CD8-positive, alpha-beta memory T cell (primary cell): ENCODE data around the gene NFIC. TPM values are rescaled to one million over a fixed set of nuclear protein-coding genes. Genes with fewer than 3 reads are reported as not detected.
"Not testable (repeated sequence)": the region's sequence is repeated elsewhere in the genome, so short reads cannot be mapped to it uniquely, and the experiment has no call there.

Experiments used
- CTCF ChIA-PET: fragments of 350-600 bp; sonication (Branson Sonifier 250); formaldehyde crosslinking; loops from one replicate; lab custom pipeline; 2021; ENCODE audit warnings: antibody characterized with exemption; lab: Charles Lee
- POLR2A ChIA-PET: fragments of 350-600 bp; sonication (Branson Sonifier 250); formaldehyde crosslinking; loops from one replicate; lab custom pipeline; 2021; ENCODE audit warnings: antibody characterized with exemption; lab: Charles Lee
- DNase-seq, 5 donors: peaks; one replicate each; pipeline versions ENCODE4 v3.0.0 to v3.0.0-alpha.2; 2020 to 2022; ENCODE audit warnings: mixed read lengths in 1 of 5
- H3K27ac ChIP-seq: one replicate; pipeline ENCODE4 v1.7.0; 2013; ENCODE audit warnings: low read depth, mild to moderate bottlenecking, low read length, moderate library complexity
- H3K27me3 ChIP-seq: 2 replicates; pipeline ENCODE4 v1.7.0; 2013; ENCODE audit warnings: low read length, mild to moderate bottlenecking; ENCODE audit not compliant: insufficient read depth, poor library complexity, severe bottlenecking
- H3K36me3 ChIP-seq: 2 replicates; pipeline ENCODE4 v1.7.0; 2013; ENCODE audit warnings: mild to moderate bottlenecking, low read length, moderate library complexity; ENCODE audit not compliant: insufficient read depth
- H3K4me1 ChIP-seq: 2 replicates; pipeline ENCODE4 v1.7.0; 2013; ENCODE audit warnings: mild to moderate bottlenecking, low read length, moderate library complexity; ENCODE audit not compliant: insufficient read depth
- H3K4me3 ChIP-seq: 2 replicates; pipeline ENCODE4 v1.7.0; 2013; ENCODE audit warnings: mild to moderate bottlenecking, low read length
- H3K9me3 ChIP-seq: 2 replicates; pipeline ENCODE4 v1.7.0; 2013; ENCODE audit warnings: mild to moderate bottlenecking, low read length
- H3K27ac Mint-ChIP-seq, 8 donors: one replicate each; pipeline ENCODE4 v1.8.0; 2020 to 2021; ENCODE audit warnings: mixed read lengths in 8 of 8, mild to moderate bottlenecking in 6 of 8, inconsistent platforms in 3 of 8, moderate library complexity in 3 of 8
- H3K27me3 Mint-ChIP-seq, 2 donors: one replicate each; pipeline ENCODE4 v1.8.0; 2020 to 2021; ENCODE audit warnings: mixed read lengths in 2 of 2, mild to moderate bottlenecking in 1 of 2, moderate library complexity in 1 of 2
- H3K36me3 Mint-ChIP-seq, 3 donors: one replicate each; pipeline ENCODE4 v1.8.0; 2020 to 2021; ENCODE audit warnings: mixed read lengths in 3 of 3, inconsistent platforms in 1 of 3, mild to moderate bottlenecking in 1 of 3
- H3K4me1 Mint-ChIP-seq, 3 donors: one replicate each; pipeline ENCODE4 v1.8.0; 2020 to 2021; ENCODE audit warnings: mixed read lengths in 3 of 3, inconsistent platforms in 1 of 3, mild to moderate bottlenecking in 1 of 3
- H3K4me3 Mint-ChIP-seq, 7 donors: one replicate each; pipeline ENCODE4 v1.8.0; 2020 to 2021; ENCODE audit warnings: mixed read lengths in 7 of 7, mild to moderate bottlenecking in 6 of 7, moderate library complexity in 4 of 7, inconsistent platforms in 2 of 7
- H3K9me3 Mint-ChIP-seq, 5 donors: one replicate each; pipeline ENCODE4 v1.8.0; 2020 to 2022; ENCODE audit warnings: mixed read lengths in 5 of 5, mild to moderate bottlenecking in 3 of 5, moderate library complexity in 2 of 5, inconsistent platforms in 1 of 5
- polyA plus RNA-seq: library from polyadenylated mRNA; unstranded; fragments of 300-500 nt; fragmentation: Illumina TruSeq; gene quantifications from one replicate; pipeline ENCODE4 v1.2.3, GENCODE V29; 2021
- total RNA-seq, 2 experiments: library from RNA; stranded (reverse); gene quantifications; one replicate each; pipeline ENCODE4 v1.2.3, GENCODE V29; 2021

NFIC gene
- total and polyA plus RNA-seq, 3 experiments from 2014 or later = 16.1 to 19.4 (median 17.8) TPM

DNA sequence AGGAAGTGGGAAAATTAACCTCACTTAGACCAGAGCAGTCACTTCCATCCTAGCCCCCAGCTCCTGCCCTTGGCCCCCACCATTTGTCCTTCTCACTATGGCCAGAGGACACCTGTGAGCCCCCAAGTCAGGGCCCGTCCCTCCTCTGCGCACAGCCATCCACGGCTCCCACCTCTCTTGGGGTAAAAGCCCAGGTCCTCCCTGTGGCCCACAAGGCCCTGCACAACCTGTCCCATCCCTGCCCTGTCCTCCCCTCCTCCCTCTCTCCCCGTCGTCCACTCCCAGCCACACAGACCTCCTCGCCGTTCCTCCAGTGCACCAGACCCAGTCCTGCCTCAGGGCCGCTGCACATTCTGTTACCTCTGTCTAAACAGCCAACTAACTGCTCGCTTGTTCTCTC, 60.0 kb downstream of the NFIC start:
- Histone ChIP-seq H3K36me3 (no peaks in the 10 kb centered on the region), H3K9me3 (no peaks in the 10 kb centered on the region), H3K27me3 (no peaks in the 10 kb centered on the region), H3K27ac (no peak overlapping the region), H3K4me1 (no peaks in the 10 kb centered on the region), H3K4me3 (no peak overlapping the region)
- no peak for DNase-seq
- Mint-ChIP-seq H3K9me3 (no peaks in the 10 kb centered on the region), H3K36me3 (peaks cover 0 to 15% (median 0%) of the 10 kb centered on the region in 3 donors), H3K27ac (peak overlapping the region in 1 of 8 donors; percentile 50), H3K4me3 (no peak overlapping the region), H3K4me1 (no peaks in the 10 kb centered on the region), H3K27me3 (no peaks in the 10 kb centered on the region)
- ChIA-PET CTCF (interaction anchor here (0.7 to 1.2 kb wide), 2 partner anchors 13 to 54 kb away, joined by 3 read pairs; no protein-coding TSS in a partner anchor), POLR2A (no interaction called here)

DNA sequence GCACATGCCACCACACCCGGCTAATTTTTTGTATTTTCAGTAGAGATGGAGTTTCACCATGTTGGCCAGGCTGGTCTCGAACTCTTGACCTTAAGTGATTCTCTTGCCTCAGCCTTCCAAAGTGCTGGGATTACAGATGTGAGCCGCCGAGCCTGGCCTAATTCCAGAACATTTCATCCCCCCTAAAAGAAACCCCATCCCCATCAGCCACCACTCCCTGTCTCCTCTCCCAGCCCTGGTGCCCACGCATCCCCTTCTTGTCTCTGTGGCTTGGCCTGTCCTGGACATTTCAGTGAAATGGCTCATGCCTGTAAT, 63.9 kb downstream of the NFIC start:
- CTCF ChIA-PET = interaction anchor here (0.7 to 7.8 kb wide), 13 partner anchors 8 to 126 kb away, joined by 3 to 88 read pairs (median 5); no protein-coding TSS in a partner anchor
- not testable (repeated sequence) for H3K9me3 Mint-ChIP-seq

GRCh38 chr19:3431760-3432397, 65.5 kb downstream of the NFIC start:
- ChIA-PET CTCF (interaction anchor here (0.7 to 7.8 kb wide), 5 partner anchors 11 to 955 kb away, joined by 3 to 88 read pairs (median 3); no protein-coding TSS in a partner anchor), POLR2A (interaction anchor here (0.6 to 0.7 kb wide), 2 partner anchors 96 to 1823 kb away, joined by 3 to 6 read pairs; no protein-coding TSS in a partner anchor)
- Histone ChIP-seq H3K9me3 (no peaks in the 10 kb centered on the region), H3K4me1 (peaks cover 12% of the 10 kb centered on the region), H3K4me3 (no peak overlapping the region), H3K27me3 (no peaks in the 10 kb centered on the region), H3K27ac (no peak overlapping the region), H3K36me3 (no peaks in the 10 kb centered on the region)
- Mint-ChIP-seq H3K36me3 (peaks cover 0 to 16% (median 2%) of the 10 kb centered on the region in 3 donors), H3K27me3 (no peaks in the 10 kb centered on the region), H3K4me1 (peaks cover 14 to 17% (median 14%) of the 10 kb centered on the region in 3 donors), H3K27ac (peak overlapping the region in 3 of 8 donors; percentile 12 to 84 (median 69)), H3K4me3 (no peak overlapping the region), H3K9me3 (no peaks in the 10 kb centered on the region)
- DNase-seq = no peak

More for the DNA sequence above, 63.9 kb downstream of the NFIC start:
- not testable (repeated sequence) for H3K27me3 ChIP-seq, H3K4me1 ChIP-seq, H3K27me3 Mint-ChIP-seq, H3K4me3 ChIP-seq, H3K27ac Mint-ChIP-seq, DNase-seq, H3K36me3 ChIP-seq, H3K27ac ChIP-seq, H3K4me3 Mint-ChIP-seq, H3K9me3 ChIP-seq
- POLR2A ChIA-PET = interaction anchor here (0.8 kb wide), 1 partner anchor 526 kb away, joined by 5 read pairs; no protein-coding TSS in a partner anchor
- peaks cover 10 to 12% (median 10%) of the 10 kb centered on the region in 3 donors for H3K4me1 Mint-ChIP-seq
- H3K36me3 Mint-ChIP-seq = peaks cover 0 to 21% (median 2%) of the 10 kb centered on the region in 3 donors

DNA sequence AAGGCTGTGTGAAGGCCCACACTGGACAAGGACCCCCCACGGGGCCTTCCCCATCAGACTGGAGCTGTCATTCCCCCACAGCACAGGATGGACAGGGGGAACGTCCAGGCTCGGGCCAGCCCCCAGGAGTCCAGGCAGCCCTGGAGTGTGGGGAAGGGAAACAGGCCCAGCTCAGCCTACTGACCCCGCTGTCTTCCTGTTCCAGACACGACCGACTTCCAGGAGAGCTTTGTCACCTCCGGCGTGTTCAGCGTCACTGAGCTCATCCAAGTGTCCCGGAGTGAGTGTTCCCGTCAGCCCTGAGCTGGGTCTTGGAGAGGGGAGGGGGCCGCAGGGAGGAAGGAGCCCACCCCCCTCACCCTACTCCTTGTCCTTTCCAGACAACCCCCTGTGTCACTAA, 66.9 kb downstream of the NFIC start:
- Histone ChIP-seq H3K9me3 (no peaks in the 10 kb centered on the region), H3K4me1 (peaks cover 12% of the 10 kb centered on the region), H3K4me3 (no peak overlapping the region), H3K36me3 (no peaks in the 10 kb centered on the region), H3K27me3 (no peaks in the 10 kb centered on the region), H3K27ac (no peak overlapping the region)
- peaks cover 0 to 17% (median 2%) of the 10 kb centered on the region in 3 donors for H3K36me3 Mint-ChIP-seq
- peak overlapping the region in 1 of 7 donors; percentile 95 for H3K4me3 Mint-ChIP-seq
- H3K27me3 Mint-ChIP-seq = no peaks in the 10 kb centered on the region
- POLR2A ChIA-PET = no interaction called here
- H3K27ac Mint-ChIP-seq = no peak overlapping the region
- no peak for DNase-seq
- peaks cover 14 to 17% (median 16%) of the 10 kb centered on the region in 3 donors for H3K4me1 Mint-ChIP-seq
- H3K9me3 Mint-ChIP-seq = no peaks in the 10 kb centered on the region
- CTCF ChIA-PET = interaction anchor here (7.8 kb wide), 1 partner anchor 105 kb away, joined by 88 read pairs; no protein-coding TSS in a partner anchor

DNA sequence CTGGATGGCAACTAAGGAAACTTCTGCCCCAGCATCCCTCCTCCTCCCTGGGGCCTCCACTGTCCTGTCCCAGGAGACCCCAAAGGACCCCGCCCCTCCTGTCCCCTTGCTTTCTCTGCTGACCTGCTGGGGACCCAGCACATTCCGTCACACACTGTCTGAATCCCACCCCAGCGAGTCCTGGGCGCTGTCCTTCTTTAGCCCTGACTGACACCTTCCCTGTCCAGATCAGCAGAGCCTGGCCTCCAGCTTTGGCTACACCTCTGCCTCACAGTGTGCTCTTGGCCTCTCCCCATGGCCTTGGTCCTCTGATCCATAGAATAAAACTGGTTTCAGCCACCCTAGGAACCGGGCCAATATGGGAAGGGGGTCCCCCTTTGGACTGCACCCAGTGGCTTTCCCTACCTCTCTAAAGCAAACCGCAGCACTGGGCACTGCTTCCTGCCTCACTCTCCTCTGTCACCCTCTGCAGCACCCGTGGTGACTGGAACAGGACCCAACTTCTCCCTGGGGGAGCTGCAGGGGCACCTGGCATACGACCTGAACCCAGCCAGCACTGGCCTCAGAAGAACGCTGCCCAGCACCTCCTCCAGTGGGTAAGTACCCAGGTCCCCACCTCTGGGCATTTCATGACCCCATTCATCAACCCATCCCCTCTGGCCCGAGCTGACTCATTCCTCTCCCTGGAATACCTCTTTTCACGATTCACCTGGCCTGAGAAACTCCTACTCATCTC, 67.6 kb downstream of the NFIC start:
- Mint-ChIP-seq H3K4me3 (peak overlapping the region; percentile 87 to 99 (median 98)), H3K9me3 (no peaks in the 10 kb centered on the region), H3K27ac (peak overlapping the region; percentile 90 to 100 (median 99)), H3K27me3 (no peaks in the 10 kb centered on the region), H3K36me3 (peaks cover 0 to 17% (median 2%) of the 10 kb centered on the region in 3 donors), H3K4me1 (peaks cover 14 to 17% (median 16%) of the 10 kb centered on the region in 3 donors)
- Histone ChIP-seq H3K27ac (peak overlapping the region; percentile 87), H3K4me3 (peak overlapping the region; percentile 92), H3K4me1 (peaks cover 12% of the 10 kb centered on the region), H3K9me3 (no peaks in the 10 kb centered on the region), H3K27me3 (no peaks in the 10 kb centered on the region), H3K36me3 (no peaks in the 10 kb centered on the region)
- ChIA-PET CTCF (interaction anchor here (7.8 kb wide), 1 partner anchor 106 kb away, joined by 88 read pairs; no protein-coding TSS in a partner anchor), POLR2A (no interaction called here)
- no peak for DNase-seq

GRCh38 chr19:3434630-3435553, 68.5 kb downstream of the NFIC start:
- ChIA-PET CTCF (interaction anchor here (7.8 kb wide), 1 partner anchor 107 kb away, joined by 88 read pairs; no protein-coding TSS in a partner anchor), POLR2A (interaction anchor here (0.6 kb wide), 2 partner anchors 58 to 882 kb away, joined by 3 to 7 read pairs; no protein-coding TSS in a partner anchor)
- H3K27ac Mint-ChIP-seq = peak overlapping the region; percentile 90 to 100 (median 99)
- H3K36me3 ChIP-seq = no peaks in the 10 kb centered on the region
- peak; percentile 90 to 97 (median 94) for DNase-seq
- no peaks in the 10 kb centered on the region for H3K27me3 ChIP-seq
- H3K4me1 Mint-ChIP-seq = peaks cover 14 to 18% (median 16%) of the 10 kb centered on the region in 3 donors
- H3K4me1 ChIP-seq = peaks cover 12% of the 10 kb centered on the region
- H3K9me3 ChIP-seq = no peaks in the 10 kb centered on the region
- peaks cover 0 to 17% (median 2%) of the 10 kb centered on the region in 3 donors for H3K36me3 Mint-ChIP-seq
- peak overlapping the region; percentile 87 to 99 (median 98) for H3K4me3 Mint-ChIP-seq
- H3K4me3 ChIP-seq = peak overlapping the region; percentile 92
- no peaks in the 10 kb centered on the region for H3K9me3 Mint-ChIP-seq
- H3K27me3 Mint-ChIP-seq = no peaks in the 10 kb centered on the region
- peak overlapping the region; percentile 87 for H3K27ac ChIP-seq

DNA sequence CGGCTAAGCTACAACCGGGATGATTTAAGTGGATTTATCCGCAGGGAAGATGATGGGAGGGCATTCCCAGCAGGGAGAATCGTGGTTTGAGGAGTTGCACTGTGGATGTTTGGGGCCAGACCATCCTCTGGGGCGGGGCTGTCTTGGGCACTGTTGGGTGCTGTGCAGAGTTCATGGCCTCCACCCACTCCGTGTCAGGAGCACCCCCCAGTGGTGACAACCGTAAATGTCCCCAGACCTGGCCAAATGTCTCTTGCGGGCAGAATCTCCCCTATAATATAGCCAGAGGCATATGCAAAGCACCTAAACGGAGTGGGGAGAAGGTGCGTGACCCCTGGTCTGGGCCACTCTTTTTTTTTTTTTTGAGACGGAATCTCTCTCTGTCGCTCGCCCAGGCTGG, 73.7 kb downstream of the NFIC start:
- no peak overlapping the region for H3K4me3 Mint-ChIP-seq
- H3K36me3 Mint-ChIP-seq = peaks cover 0 to 15% (median 0%) of the 10 kb centered on the region in 3 donors
- no peaks in the 10 kb centered on the region for H3K9me3 ChIP-seq
- no peaks in the 10 kb centered on the region for H3K36me3 ChIP-seq
- peak; percentile 26 to 62 (median 35) for DNase-seq
- H3K4me1 Mint-ChIP-seq = peaks cover 5 to 11% (median 7%) of the 10 kb centered on the region in 3 donors
- H3K27me3 ChIP-seq = no peaks in the 10 kb centered on the region
- H3K4me3 ChIP-seq = no peak overlapping the region
- no peaks in the 10 kb centered on the region for H3K27me3 Mint-ChIP-seq
- H3K27ac Mint-ChIP-seq = peak overlapping the region in 1 of 8 donors; percentile 60
- ChIA-PET POLR2A (no interaction called here), CTCF (interaction anchor here (0.6 to 1.4 kb wide), 5 partner anchors 10 to 132 kb away, joined by 3 to 7 read pairs (median 3); no protein-coding TSS in a partner anchor)
- peaks cover 5% of the 10 kb centered on the region for H3K4me1 ChIP-seq
- H3K27ac ChIP-seq = no peak overlapping the region
- no peaks in the 10 kb centered on the region for H3K9me3 Mint-ChIP-seq
